Testis (tissue), 2 donors: ENCODE data around the gene DNAH6.

ENCODE experiments used
- POLR2A ChIP-seq: fragments of 450-650 bp; IDR thresholded peaks from one replicate; pipeline ENCODE4 v1.6.1; 2017; ENCODE audit warnings: antibody characterized with exemption, mild to moderate bottlenecking, moderate library complexity
- TF ChIP-seq, protein P1 (sequence below), 3 experiments: fragments of 450-650 bp in 2 of 3; fragments of 200-600 bp in 1 of 3; sonication (generic) in 1 of 3; IDR thresholded peaks; one replicate each; pipeline ENCODE4 v1.5.1; 2016 to 2019; ENCODE audit warnings: antibody characterized with exemption in 3 of 3, mild to moderate bottlenecking in 2 of 3, moderate library complexity in 1 of 3

- TF ChIP-seq, protein P1, sequence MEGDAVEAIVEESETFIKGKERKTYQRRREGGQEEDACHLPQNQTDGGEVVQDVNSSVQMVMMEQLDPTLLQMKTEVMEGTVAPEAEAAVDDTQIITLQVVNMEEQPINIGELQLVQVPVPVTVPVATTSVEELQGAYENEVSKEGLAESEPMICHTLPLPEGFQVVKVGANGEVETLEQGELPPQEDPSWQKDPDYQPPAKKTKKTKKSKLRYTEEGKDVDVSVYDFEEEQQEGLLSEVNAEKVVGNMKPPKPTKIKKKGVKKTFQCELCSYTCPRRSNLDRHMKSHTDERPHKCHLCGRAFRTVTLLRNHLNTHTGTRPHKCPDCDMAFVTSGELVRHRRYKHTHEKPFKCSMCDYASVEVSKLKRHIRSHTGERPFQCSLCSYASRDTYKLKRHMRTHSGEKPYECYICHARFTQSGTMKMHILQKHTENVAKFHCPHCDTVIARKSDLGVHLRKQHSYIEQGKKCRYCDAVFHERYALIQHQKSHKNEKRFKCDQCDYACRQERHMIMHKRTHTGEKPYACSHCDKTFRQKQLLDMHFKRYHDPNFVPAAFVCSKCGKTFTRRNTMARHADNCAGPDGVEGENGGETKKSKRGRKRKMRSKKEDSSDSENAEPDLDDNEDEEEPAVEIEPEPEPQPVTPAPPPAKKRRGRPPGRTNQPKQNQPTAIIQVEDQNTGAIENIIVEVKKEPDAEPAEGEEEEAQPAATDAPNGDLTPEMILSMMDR (IDR thresholded peaks at IDR 0.05): no peak
- no peak for TF ChIP-seq POLR2A
Measured at GRCh38 chr2:84849271-84849952, 333.1 kb downstream of the DNAH6 start.
